Fibroblast of villous mesenchyme (primary cell): ENCODE data around the gene CFAP251. TPM values are rescaled to one million over a fixed set of nuclear protein-coding genes. Genes with fewer than 3 reads are reported as not detected.

Experiments used
- DNase-seq: peaks from one replicate; pipeline ENCODE4 v3.0.0-alpha.2; 2010; ENCODE audit warnings: low read depth
- H3K4me3 ChIP-seq: 2 replicates; pipeline ENCODE4 v1.5.1; 2011; ENCODE audit warnings: low read depth, mild to moderate bottlenecking, low read length
- CTCF ChIP-seq: IDR thresholded peaks from 2 replicates; pipeline ENCODE4 v1.5.1; 2012; ENCODE audit warnings: low read depth, mild to moderate bottlenecking, low read length; ENCODE audit not compliant: insufficient read depth
- total RNA-seq: library from RNA; depleted of rRNA; stranded (reverse); fragments of >200 nt; gene quantifications from 2 replicates; pipeline ENCODE4 v1.2.3, GENCODE V29; 2012

CFAP251 gene
- total RNA-seq, 1 donor, result 8.2 TPM

- H3K4me3 ChIP-seq, result no peak overlapping the region
- no peak for TF ChIP-seq CTCF
- no peak for DNase-seq
Observed at GRCh38 chr12:121996050-121996944, 77.9 kb downstream of the CFAP251 start.

- TF ChIP-seq CTCF, result no peak
- DNase-seq, result no peak
- H3K4me3 ChIP-seq, result no peak overlapping the region
Observed at GRCh38 chr12:121996945-121997612, 78.7 kb downstream of the CFAP251 start.

- no peak for TF ChIP-seq CTCF
Observed at GRCh38 chr12:122001466-122002209, 83.2 kb downstream of the CFAP251 start.

GRCh38 chr12:122003651-122004611, 85.5 kb downstream of the CFAP251 start:
- DNase-seq, result no peak
- H3K4me3 ChIP-seq, result no peak overlapping the region
- TF ChIP-seq CTCF, result no peak

More at GRCh38 chr12:122001466-122002209, 83.2 kb downstream of the CFAP251 start:
- H3K4me3 ChIP-seq, result no peak overlapping the region
- no peak for DNase-seq

- H3K4me3 ChIP-seq, result no peak overlapping the region
- DNase-seq, result no peak
- no peak for TF ChIP-seq CTCF
Observed at GRCh38 chr12:122004633-122005071, 86.3 kb downstream of the CFAP251 start.
